Ovary (tissue), 3 donors: Measurements from ENCODE around the gene GPBP1.

Experiments
- EP300 ChIP-seq: sonication (generic); formaldehyde crosslinking; IDR thresholded peaks from one replicate; pipeline ENCODE4 v1.6.1; 2017; ENCODE audit warnings: antibody characterized with exemption
- POLR2A ChIP-seq: fragments of 450-650 bp; IDR thresholded peaks from one replicate; pipeline ENCODE4 v1.6.1; 2017; ENCODE audit warnings: antibody characterized with exemption, mild to moderate bottlenecking, moderate library complexity
- TF ChIP-seq, protein P1 (sequence below), 3 donors: fragments of 450-650 bp in 2 of 3; fragments of 200-600 bp in 1 of 3; IDR thresholded peaks; one replicate each; pipeline versions ENCODE4 v1.5.1 to v1.8.0; 2016 to 2022; ENCODE audit warnings: antibody characterized with exemption in 3 of 3, mild to moderate bottlenecking in 1 of 3
- donor health status: DM: no; HTN: no; CAD: no.

DNA sequence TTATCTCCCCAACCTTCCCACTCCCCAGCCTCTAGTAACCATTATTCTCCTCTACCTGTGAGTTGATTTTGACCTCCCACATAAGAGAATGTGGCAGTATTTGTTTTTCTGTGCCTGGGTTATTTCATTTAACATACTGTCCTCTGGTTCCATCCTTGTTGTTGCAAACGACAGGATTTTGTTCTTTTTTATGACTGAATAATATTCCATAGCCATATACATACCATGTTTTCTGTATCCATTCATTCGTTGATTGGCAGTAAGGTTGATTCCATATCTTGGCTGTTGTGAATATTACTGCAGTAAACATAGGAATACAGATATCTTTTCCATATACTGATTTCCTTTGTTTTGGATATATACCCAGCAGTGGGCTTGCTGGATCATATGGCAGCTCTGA, 20.8 kb downstream of the GPBP1 start:
- TF ChIP-seq, protein P1, sequence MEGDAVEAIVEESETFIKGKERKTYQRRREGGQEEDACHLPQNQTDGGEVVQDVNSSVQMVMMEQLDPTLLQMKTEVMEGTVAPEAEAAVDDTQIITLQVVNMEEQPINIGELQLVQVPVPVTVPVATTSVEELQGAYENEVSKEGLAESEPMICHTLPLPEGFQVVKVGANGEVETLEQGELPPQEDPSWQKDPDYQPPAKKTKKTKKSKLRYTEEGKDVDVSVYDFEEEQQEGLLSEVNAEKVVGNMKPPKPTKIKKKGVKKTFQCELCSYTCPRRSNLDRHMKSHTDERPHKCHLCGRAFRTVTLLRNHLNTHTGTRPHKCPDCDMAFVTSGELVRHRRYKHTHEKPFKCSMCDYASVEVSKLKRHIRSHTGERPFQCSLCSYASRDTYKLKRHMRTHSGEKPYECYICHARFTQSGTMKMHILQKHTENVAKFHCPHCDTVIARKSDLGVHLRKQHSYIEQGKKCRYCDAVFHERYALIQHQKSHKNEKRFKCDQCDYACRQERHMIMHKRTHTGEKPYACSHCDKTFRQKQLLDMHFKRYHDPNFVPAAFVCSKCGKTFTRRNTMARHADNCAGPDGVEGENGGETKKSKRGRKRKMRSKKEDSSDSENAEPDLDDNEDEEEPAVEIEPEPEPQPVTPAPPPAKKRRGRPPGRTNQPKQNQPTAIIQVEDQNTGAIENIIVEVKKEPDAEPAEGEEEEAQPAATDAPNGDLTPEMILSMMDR (IDR thresholded peaks at IDR 0.05), result no peak
- TF ChIP-seq POLR2A, result no peak
- TF ChIP-seq EP300, result no peak
